Uterus (tissue), 2 donors: ENCODE measurements around the gene ZMYND11.

Experiments used
- POLR2A ChIP-seq, 2 donors: fragments of 450-650 bp; IDR thresholded peaks; one replicate each; pipeline ENCODE4 v1.6.1; 2016; ENCODE audit warnings: antibody characterized with exemption in 2 of 2, mild to moderate bottlenecking in 1 of 2, moderate library complexity in 1 of 2
- TF ChIP-seq, protein P1 (sequence below), 4 experiments: fragments of 200-600 bp in 2 of 4; fragments of 450-650 bp in 2 of 4; sonication (generic) in 2 of 4; IDR thresholded peaks; one replicate each; pipeline ENCODE4 v1.5.1; 2016 to 2019; ENCODE audit warnings: antibody characterized with exemption in 4 of 4, mild to moderate bottlenecking in 2 of 4, moderate library complexity in 1 of 4

DNA sequence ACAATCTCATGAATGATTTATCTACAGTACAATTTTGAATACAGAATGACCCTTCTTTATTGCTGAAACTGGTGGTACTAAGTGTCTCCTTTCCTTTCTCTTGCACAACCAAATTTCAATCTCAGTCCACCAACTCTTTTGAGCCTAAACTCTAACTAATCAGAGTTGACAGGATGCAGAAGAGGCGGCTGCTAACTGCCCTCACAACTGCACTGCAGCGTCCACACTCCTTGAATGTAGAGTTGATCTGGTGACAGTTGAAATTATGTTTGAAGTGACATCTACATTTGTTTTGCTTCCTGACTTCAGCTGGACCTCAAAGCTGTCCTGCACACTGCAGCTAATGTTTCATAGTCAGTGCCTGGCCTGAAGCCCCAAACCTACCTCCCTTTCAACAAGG, 139.6 kb downstream of the ZMYND11 start:
- TF ChIP-seq, protein P1, sequence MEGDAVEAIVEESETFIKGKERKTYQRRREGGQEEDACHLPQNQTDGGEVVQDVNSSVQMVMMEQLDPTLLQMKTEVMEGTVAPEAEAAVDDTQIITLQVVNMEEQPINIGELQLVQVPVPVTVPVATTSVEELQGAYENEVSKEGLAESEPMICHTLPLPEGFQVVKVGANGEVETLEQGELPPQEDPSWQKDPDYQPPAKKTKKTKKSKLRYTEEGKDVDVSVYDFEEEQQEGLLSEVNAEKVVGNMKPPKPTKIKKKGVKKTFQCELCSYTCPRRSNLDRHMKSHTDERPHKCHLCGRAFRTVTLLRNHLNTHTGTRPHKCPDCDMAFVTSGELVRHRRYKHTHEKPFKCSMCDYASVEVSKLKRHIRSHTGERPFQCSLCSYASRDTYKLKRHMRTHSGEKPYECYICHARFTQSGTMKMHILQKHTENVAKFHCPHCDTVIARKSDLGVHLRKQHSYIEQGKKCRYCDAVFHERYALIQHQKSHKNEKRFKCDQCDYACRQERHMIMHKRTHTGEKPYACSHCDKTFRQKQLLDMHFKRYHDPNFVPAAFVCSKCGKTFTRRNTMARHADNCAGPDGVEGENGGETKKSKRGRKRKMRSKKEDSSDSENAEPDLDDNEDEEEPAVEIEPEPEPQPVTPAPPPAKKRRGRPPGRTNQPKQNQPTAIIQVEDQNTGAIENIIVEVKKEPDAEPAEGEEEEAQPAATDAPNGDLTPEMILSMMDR (IDR thresholded peaks at IDR 0.05) = no peak
- TF ChIP-seq POLR2A (IDR thresholded peaks at IDR 0.05) = no peak
